Spleen (tissue), 11 donors: ENCODE data around the gene TANGO6. TPM values are rescaled to one million over a fixed set of nuclear protein-coding genes. Genes with fewer than 3 reads are reported as not detected.
"Not testable (repeated sequence)": the region's sequence is repeated elsewhere in the genome, so short reads cannot be mapped to it uniquely, and the experiment has no call there.

Experiments used
- DNase-seq: peaks from one replicate; pipeline ENCODE4 v3.0.0-alpha.2; 2020
- H3K27ac ChIP-seq, 8 donors: fragments of 200-600 bp; sonication (generic) in 7 of 8; 1 replicate in 4 of 8; 2 replicates in 4 of 8; pipeline versions ENCODE4 v1.5.0 to v1.8.0; 2016 to 2021; ENCODE audit warnings: inconsistent platforms in 4 of 8, mild to moderate bottlenecking in 4 of 8, moderate library complexity in 1 of 8
- H3K27me3 ChIP-seq, 7 donors: fragments of 200-600 bp; sonication (generic) in 6 of 7; replicated peaks in 1 of 7; 1 replicate in 4 of 7; 2 replicates in 3 of 7; pipeline versions ENCODE4 v1.5.0 to v1.8.0; 2016 to 2021; ENCODE audit warnings: inconsistent platforms in 3 of 7, mild to moderate bottlenecking in 1 of 7
- H3K36me3 ChIP-seq, 6 donors: fragments of 200-600 bp; sonication (generic) in 5 of 6; 1 replicate in 4 of 6; 2 replicates in 2 of 6; pipeline versions ENCODE4 v1.5.0 to v1.8.0; 2016 to 2021; ENCODE audit warnings: inconsistent platforms in 2 of 6
- H3K4me1 ChIP-seq, 6 donors: fragments of 200-600 bp; sonication (generic) in 5 of 6; 1 replicate in 3 of 6; 2 replicates in 3 of 6; pipeline versions ENCODE4 v1.5.0 to v1.8.0; 2016 to 2021; ENCODE audit warnings: inconsistent platforms in 3 of 6
- H3K4me3 ChIP-seq, 8 donors: fragments of 200-600 bp; sonication (generic) in 7 of 8; 1 replicate in 4 of 8; 2 replicates in 4 of 8; pipeline versions ENCODE4 v1.5.0 to v1.8.0; 2016 to 2021; ENCODE audit warnings: inconsistent platforms in 4 of 8, mild to moderate bottlenecking in 4 of 8, moderate library complexity in 2 of 8
- H3K9me3 ChIP-seq, 8 donors: fragments of 200-600 bp; sonication (generic) in 7 of 8; 1 replicate in 4 of 8; 2 replicates in 4 of 8; pipeline versions ENCODE4 v1.5.0 to v1.8.0; 2016 to 2021; ENCODE audit warnings: inconsistent platforms in 4 of 8
- CTCF ChIP-seq, 11 experiments: fragments of 200-600 bp in 7 of 11; fragments of 450-650 bp in 4 of 11; sonication (generic) in 4 of 11; IDR thresholded peaks in 8 of 11; conservative IDR thresholded peaks in 3 of 11; 1 replicate in 7 of 11; 2 replicates in 4 of 11; pipeline versions ENCODE4 v1.4.0 to v1.8.0; 2016 to 2021; ENCODE audit warnings: antibody characterized with exemption in 11 of 11, inconsistent platforms in 4 of 11, mild to moderate bottlenecking in 1 of 11
- POLR2A ChIP-seq, 3 donors: fragments of 450-650 bp; IDR thresholded peaks; one replicate each; pipeline ENCODE4 v1.5.1; 2017; ENCODE audit warnings: antibody characterized with exemption in 3 of 3, mild to moderate bottlenecking in 1 of 3
- POLR2AphosphoS5 ChIP-seq, 3 donors: sonication (generic); formaldehyde crosslinking; IDR thresholded peaks; one replicate each; pipeline ENCODE4 v1.5.1; 2017; ENCODE audit warnings: antibody characterized with exemption in 3 of 3
- WGBS, 5 donors: extraction: QIAGEN DNeasy Blood & Tissue Kit in 3 of 5; methylation state at CpG; one replicate each; pipeline versions ENCODE4 v1.1.5 to v1.1.7; 2013 to 2018; 5-methylcytosine and 5-hydroxymethylcytosine counted together
- intact Hi-C: fragments of 100-400 bp; cut with DNase I; formaldehyde crosslinking; loops from one replicate; pipeline ENCODE4 v1.15.0; 2023; ENCODE audit warnings: low total_unique reads
- polyA plus RNA-seq, 3 donors: library from polyadenylated mRNA; stranded (reverse); fragments of 200-250 nt; gene quantifications; one replicate each; pipeline ENCODE4 v1.2.1, GENCODE V29; 2013
- total RNA-seq, 7 donors: library from RNA; depleted of rRNA in 3 of 7; stranded (reverse); fragments of >200 nt in 3 of 7; fragmentation: NEBNext Ultra II Directional in 4 of 7; extraction: Animal tissue kit (Norgen Biotek cat#: 25700) in 4 of 7; gene quantifications; one replicate each; pipeline versions ENCODE4 v1.1.0 to v1.2.1, GENCODE V29; 2016 to 2021
- donor health status: healthy with polysubstance abuse.
- donor health status: DM: no; HTN: no; CAD: no; lungs with moderate emphysema.
- donor health status: DM: no; HTN: no; CAD: no.
- donor health status: Bipolar disorder and iron deficiency.
- donor health status: healthy.
- donor health status: DM: no; HTN: no; CAD: no.
- donor health status: DM: yes; HTN: yes; CAD: no.

Gene TANGO6
- total and polyA plus RNA-seq, 10 donors = 1.9 to 35.2 (median 23.0) TPM

- H3K36me3 ChIP-seq = peaks cover 0 to 4% (median 0%) of the 10 kb centered on the region in 6 donors
- 92 to 100% (median 94%) methylated on average over 3 of the region's 3 CpGs for WGBS, 5 donors
- no peaks in the 10 kb centered on the region for H3K27me3 ChIP-seq
- peaks cover 0 to 17% (median 7%) of the 10 kb centered on the region in 6 donors for H3K4me1 ChIP-seq
- H3K4me3 ChIP-seq = no peak overlapping the region
- DNase-seq = no peak
- intact Hi-C loops = no loop called here
- no peak for TF ChIP-seq POLR2AphosphoS5 (IDR thresholded peaks at IDR 0.05)
- H3K27ac ChIP-seq = no peak overlapping the region
- H3K9me3 ChIP-seq = no peaks in the 10 kb centered on the region
Observed at GRCh38 chr16:69055008-69055407, 211.7 kb downstream of the TANGO6 start.

- H3K4me3 ChIP-seq = no peak overlapping the region
- no peak overlapping the region for H3K27ac ChIP-seq
- no peaks in the 10 kb centered on the region for H3K27me3 ChIP-seq
- WGBS, 5 donors = 86 to 100% (median 100%) methylated on average over 1 of the region's 1 CpG
- peaks cover 0 to 17% (median 7%) of the 10 kb centered on the region in 6 donors for H3K4me1 ChIP-seq
- no peak for DNase-seq
- H3K9me3 ChIP-seq = no peaks in the 10 kb centered on the region
- no peak for TF ChIP-seq CTCF (IDR thresholded peaks at IDR 0.05 in 8 of 11, conservative IDR thresholded peaks at IDR 0.05 in 3 of 11)
- no peak for TF ChIP-seq POLR2AphosphoS5 (IDR thresholded peaks at IDR 0.05)
- no peak for TF ChIP-seq POLR2A (IDR thresholded peaks at IDR 0.05)
- peaks cover 0 to 4% (median 0%) of the 10 kb centered on the region in 6 donors for H3K36me3 ChIP-seq
- intact Hi-C loops = no loop called here
Observed at GRCh38 chr16:69055980-69056379, 212.6 kb downstream of the TANGO6 start.

GRCh38 chr16:69056421-69056820, 213.1 kb downstream of the TANGO6 start:
- no peak for DNase-seq
- Histone ChIP-seq H3K9me3 (no peaks in the 10 kb centered on the region), H3K4me3 (no peak overlapping the region), H3K27me3 (no peaks in the 10 kb centered on the region), H3K27ac (no peak overlapping the region), H3K36me3 (peaks cover 0 to 4% (median 0%) of the 10 kb centered on the region in 6 donors), H3K4me1 (peaks cover 0 to 17% (median 7%) of the 10 kb centered on the region in 6 donors)
- TF ChIP-seq POLR2A (IDR thresholded peaks at IDR 0.05) (no peak), POLR2AphosphoS5 (IDR thresholded peaks at IDR 0.05) (no peak), CTCF (IDR thresholded peaks at IDR 0.05 in 8 of 11, conservative IDR thresholded peaks at IDR 0.05 in 3 of 11) (no peak)
- intact Hi-C loops = no loop called here
- WGBS, 5 donors = 62 to 84% (median 72%) methylated on average over 3 of the region's 3 CpGs

GRCh38 chr16:69057400-69058378, 214.4 kb downstream of the TANGO6 start:
- TF ChIP-seq POLR2A (IDR thresholded peaks at IDR 0.05) (no peak), CTCF (IDR thresholded peaks at IDR 0.05 in 8 of 11, conservative IDR thresholded peaks at IDR 0.05 in 3 of 11) (no peak), POLR2AphosphoS5 (IDR thresholded peaks at IDR 0.05) (no peak)
- intact Hi-C loops = no loop called here
- no peaks in the 10 kb centered on the region for H3K27me3 ChIP-seq
- peaks cover 0 to 8% (median 0%) of the 10 kb centered on the region in 6 donors for H3K36me3 ChIP-seq
- H3K9me3 ChIP-seq = no peaks in the 10 kb centered on the region
- H3K4me3 ChIP-seq = no peak overlapping the region
- no peak for DNase-seq
- H3K4me1 ChIP-seq = peaks cover 0 to 17% (median 7%) of the 10 kb centered on the region in 6 donors
- no peak overlapping the region for H3K27ac ChIP-seq
- 55 to 67% (median 61%) methylated on average over 11 of the region's 11 CpGs for WGBS, 5 donors

- 96 to 100% (median 97%) methylated on average over 8 of the region's 8 CpGs for WGBS, 5 donors
Observed at GRCh38 chr16:69063491-69063890, 220.2 kb downstream of the TANGO6 start.

More at GRCh38 chr16:69063491-69063890, 220.2 kb downstream of the TANGO6 start:
- H3K27ac ChIP-seq, H3K4me3 ChIP-seq, H3K4me1 ChIP-seq, H3K27me3 ChIP-seq, intact Hi-C loops, DNase-seq, H3K9me3 ChIP-seq: not testable (repeated sequence)
- peaks cover 0 to 38% (median 0%) of the 10 kb centered on the region in 6 donors for H3K36me3 ChIP-seq
